Esophagus muscularis mucosa (tissue), 4 donors: ENCODE results near the gene SMIM17. TPM values are rescaled to one million over a fixed set of nuclear protein-coding genes. Genes with fewer than 3 reads are reported as not detected.
"Not testable (repeated sequence)": the region's sequence is repeated elsewhere in the genome, so short reads cannot be mapped to it uniquely, and the experiment has no call there.

Experiments
- DNase-seq: peaks from one replicate; pipeline ENCODE4 v3.0.0-alpha.2; 2017; ENCODE audit errors: extremely low spot score
- H3K27ac ChIP-seq, 4 donors: fragments of 200-600 bp; sonication (generic); replicated peaks in 1 of 4; 1 replicate in 3 of 4; 2 replicates in 1 of 4; pipeline ENCODE4 v1.5.1; 2016 to 2019; ENCODE audit warnings: mild to moderate bottlenecking in 1 of 4
- H3K27me3 ChIP-seq, 4 donors: fragments of 200-600 bp; sonication (generic); one replicate each; pipeline versions ENCODE4 v1.5.1 to v1.6.0; 2016 to 2019
- H3K36me3 ChIP-seq, 4 donors: fragments of 200-600 bp; sonication (generic); one replicate each; pipeline ENCODE4 v1.5.1; 2016 to 2019
- H3K4me1 ChIP-seq, 4 donors: fragments of 200-600 bp; sonication (generic); one replicate each; pipeline ENCODE4 v1.5.1; 2016 to 2019
- H3K4me3 ChIP-seq, 4 donors: fragments of 200-600 bp; sonication (generic); 1 replicate in 2 of 4; 2 replicates in 2 of 4; pipeline ENCODE4 v1.5.1; 2016 to 2019; ENCODE audit warnings: mild to moderate bottlenecking in 4 of 4, moderate library complexity in 1 of 4
- H3K9me3 ChIP-seq, 4 donors: fragments of 200-600 bp; sonication (generic); 1 replicate in 3 of 4; 2 replicates in 1 of 4; pipeline ENCODE4 v1.5.1; 2016 to 2019
- CTCF ChIP-seq, 3 experiments: fragments of 200-600 bp in 2 of 3; fragments of 450-650 bp in 1 of 3; sonication (generic) in 2 of 3; IDR thresholded peaks; one replicate each; pipeline ENCODE4 v1.5.1; 2017 to 2019; ENCODE audit warnings: antibody characterized with exemption in 3 of 3, mild to moderate bottlenecking in 2 of 3, moderate library complexity in 1 of 3
- EP300 ChIP-seq: sonication (generic); formaldehyde crosslinking; IDR thresholded peaks from one replicate; pipeline ENCODE4 v1.6.1; 2017; ENCODE audit warnings: antibody characterized with exemption
- POLR2A ChIP-seq: fragments of 450-650 bp; IDR thresholded peaks from one replicate; pipeline ENCODE4 v1.6.1; 2017; ENCODE audit warnings: antibody characterized with exemption, moderate library complexity, mild to moderate bottlenecking, low read depth
- POLR2AphosphoS5 ChIP-seq, 2 donors: sonication (generic); formaldehyde crosslinking; IDR thresholded peaks; one replicate each; pipeline ENCODE4 v1.6.1; 2017; ENCODE audit warnings: antibody characterized with exemption in 2 of 2
- WGBS: methylation state at CpG from one replicate; pipeline ENCODE4 v1.1.5; 2018; 5-methylcytosine and 5-hydroxymethylcytosine counted together
- intact Hi-C: fragments of 100-400 bp; cut with DNase I; formaldehyde crosslinking; loops from one replicate; pipeline ENCODE4 v1.15.1; 2023
- total RNA-seq, 4 donors: library from RNA; depleted of rRNA; stranded (reverse); fragments of >200 nt; gene quantifications; one replicate each; pipeline versions ENCODE4 v1.1.0 to v1.2.1, GENCODE V29; 2016

SMIM17 gene
- total RNA-seq, 4 donors from 2014 or later: 0.65 TPM; not detected in 3

- TF ChIP-seq CTCF (IDR thresholded peaks at IDR 0.05): no peak
- no peak for TF ChIP-seq POLR2A
- no peak for TF ChIP-seq EP300
- no peak for TF ChIP-seq POLR2AphosphoS5 (IDR thresholded peaks at IDR 0.05)
- H3K27me3 ChIP-seq: no peaks in the 10 kb centered on the region
- WGBS: 85% methylated on average over 9 of the region's 9 CpGs
- no peak for DNase-seq
- peaks cover 0 to 5% (median 0%) of the 10 kb centered on the region in 4 donors for H3K9me3 ChIP-seq
- no peak overlapping the region for H3K27ac ChIP-seq
- peaks cover 17 to 20% (median 19%) of the 10 kb centered on the region in 4 donors for H3K4me1 ChIP-seq
- H3K4me3 ChIP-seq: no peak overlapping the region
- H3K36me3 ChIP-seq: peaks cover 12 to 16% (median 15%) of the 10 kb centered on the region in 4 donors
- intact Hi-C loops: no loop called here
Measured at GRCh38 chr19:56668676-56669075, 25.7 kb downstream of the SMIM17 start.

- no peaks in the 10 kb centered on the region for H3K36me3 ChIP-seq
- H3K27ac ChIP-seq: no peak overlapping the region
- no peak for TF ChIP-seq POLR2A
- no peak for TF ChIP-seq EP300
- TF ChIP-seq POLR2AphosphoS5 (IDR thresholded peaks at IDR 0.05): no peak
- TF ChIP-seq CTCF (IDR thresholded peaks at IDR 0.05): no peak
- no peaks in the 10 kb centered on the region for H3K27me3 ChIP-seq
- H3K4me1 ChIP-seq: peaks cover 17 to 20% (median 19%) of the 10 kb centered on the region in 4 donors
- WGBS: 67% methylated on average over 10 of the region's 17 CpGs
- peak overlapping the region; percentile 67 to 90 (median 74) for H3K4me3 ChIP-seq
- DNase-seq: no peak
- no peaks in the 10 kb centered on the region for H3K9me3 ChIP-seq
- intact Hi-C loops: loop anchor here (10.0 kb wide), 1 partner anchor 166 kb away; the partner anchor contains the start of gene ZNF471
Measured at GRCh38 chr19:56670401-56670960, 27.5 kb downstream of the SMIM17 start.

- H3K27ac ChIP-seq: peak overlapping the region; percentile 49 to 70 (median 61)
- no peak for DNase-seq
- intact Hi-C loops: loop anchor here (10.0 kb wide), 1 partner anchor 166 kb away; the partner anchor contains the start of gene ZNF471
- TF ChIP-seq EP300 (no peak), CTCF (IDR thresholded peaks at IDR 0.05) (no peak), POLR2A (no peak), POLR2AphosphoS5 (IDR thresholded peaks at IDR 0.05) (no peak)
- H3K27me3 ChIP-seq: no peaks in the 10 kb centered on the region
- no peaks in the 10 kb centered on the region for H3K36me3 ChIP-seq
- H3K9me3 ChIP-seq: no peaks in the 10 kb centered on the region
- peak overlapping the region; percentile 67 to 90 (median 74) for H3K4me3 ChIP-seq
- peaks cover 17 to 20% (median 19%) of the 10 kb centered on the region in 4 donors for H3K4me1 ChIP-seq
- 24% methylated on average over 16 of the region's 35 CpGs for WGBS
Measured at GRCh38 chr19:56670961-56671612, 28.1 kb downstream of the SMIM17 start.

GRCh38 chr19:56671613-56671994 is 28.6 kb downstream of the SMIM17 start, which contains the start of gene ZNF835:
TSS of gene ZNF835 (minus strand) at chr19:56671757. CDS start at chr19:56665198, 6,559 bp downstream.
- intact Hi-C loops: loop anchor here (10.0 kb wide), 1 partner anchor 167 kb away; the partner anchor contains the start of gene ZNF471
- WGBS: no CpG with 5 or more reads among the region's 32 CpGs

GRCh38 chr19:56672610-56673009 is 29.7 kb downstream of the SMIM17 start:
- intact Hi-C loops: loop anchor here (10.0 kb wide), 1 partner anchor 168 kb away; the partner anchor contains the start of gene ZNF471
- not testable (repeated sequence) for H3K36me3 ChIP-seq, H3K27ac ChIP-seq, H3K27me3 ChIP-seq, H3K9me3 ChIP-seq, DNase-seq, H3K4me3 ChIP-seq
- peaks cover 17 to 20% (median 19%) of the 10 kb centered on the region in 4 donors for H3K4me1 ChIP-seq
- 92% methylated on average over 2 of the region's 2 CpGs for WGBS

More at GRCh38 chr19:56671613-56671994, 28.6 kb downstream of the SMIM17 start, which contains the start of gene ZNF835:
- Histone ChIP-seq H3K27ac (peak within 1 kb of the TSS; percentile 49 to 70 (median 61)), H3K4me3 (peak within 1 kb of the TSS; percentile 67 to 90 (median 74)), H3K4me1 (peaks cover 17 to 20% (median 19%) of the 10 kb centered on the region in 4 donors), H3K9me3 (no peaks in the 10 kb centered on the region), H3K36me3 (no peaks in the 10 kb centered on the region), H3K27me3 (no peaks in the 10 kb centered on the region)
- DNase-seq: peak; percentile 97
- TF ChIP-seq POLR2A: no peak
- TF ChIP-seq CTCF (IDR thresholded peaks at IDR 0.05): peak; percentile 15 to 41 (median 30)
- peak; percentile 84 to 90 for TF ChIP-seq POLR2AphosphoS5 (IDR thresholded peaks at IDR 0.05)
- no peak for TF ChIP-seq EP300
